GM12878 (cell line): ENCODE measurements around the gene CCDC170. TPM values are rescaled to one million over a fixed set of nuclear protein-coding genes. Genes with fewer than 3 reads are reported as not detected.

ENCODE experiments used
- ATAC-seq: fragments of 200-7000 bp; cut with Tn5 transposase; 3 replicates; pipeline ENCODE4 v1.9.1; 2020; ENCODE audit warnings: mild to moderate bottlenecking, moderate library complexity
- BruUV-seq: library from RNA; stranded (reverse); fragments of 400-500 nt; replicated peaks from 2 replicates; lab custom pipeline; 2021; lab: Mats Ljungman, UMichigan
- CTCF ChIA-PET: fragments of 300-600 bp; sonication (Branson Sonifier 250); formaldehyde crosslinking; extraction: SDS; loops from one replicate; lab custom pipeline; 2021; ENCODE audit warnings: inconsistent platforms; lab: Yijun Ruan, JAX
- POLR2A ChIA-PET: fragments of 350-600 bp; formaldehyde crosslinking; extraction: SDS; loops from one replicate; lab custom pipeline; 2021; ENCODE audit warnings: inconsistent platforms; lab: Charles Lee
- RAD21 ChIA-PET: fragments of 300-600 bp; sonication (Branson Sonifier 250); formaldehyde crosslinking; loops from one replicate; lab custom pipeline; 2023; ENCODE audit warnings: antibody characterized with exemption; ENCODE audit not compliant: unreplicated experiment; lab: Charles Lee
- SMC1A ChIA-PET: fragments of 300-600 bp; sonication (Branson Sonifier 250); formaldehyde crosslinking; loops from one replicate; lab custom pipeline; 2023; ENCODE audit not compliant: unreplicated experiment, uncharacterized antibody; lab: Charles Lee
- DNase-seq: peaks from one replicate; pipeline ENCODE4 v3.0.0-alpha.2; 2011; ENCODE audit warnings: low read depth, low spot score
- FAIRE-seq: peaks from 3 replicates; lab custom pipeline; 2011; peaks lifted over from hg19 to GRCh38; lab: Jason Lieb, UNC
- H2AFZ ChIP-seq: 2 replicates; pipeline ENCODE4 v1.6.0; 2011; ENCODE audit warnings: low read depth, low read length, control low read depth; ENCODE audit not compliant: control insufficient read depth
- H3K27ac ChIP-seq: 2 replicates; pipeline ENCODE4 v1.5.1; 2011; ENCODE audit warnings: control low read depth; ENCODE audit not compliant: control insufficient read depth, insufficient read depth
- H3K27me3 ChIP-seq, 2 experiments: replicated peaks in 1 of 2; 2 replicates each; pipeline versions ENCODE4 v1.6.0 to v1.6.1; 2011; ENCODE audit warnings: low read length in 1 of 2; ENCODE audit not compliant: control insufficient read depth in 2 of 2, insufficient read depth in 2 of 2
- H3K36me3 ChIP-seq, 2 experiments: 2 replicates each; pipeline ENCODE4 v1.5.1; 2011; ENCODE audit warnings: low read length in 1 of 2; ENCODE audit not compliant: control insufficient read depth in 2 of 2, insufficient read depth in 2 of 2
- H3K4me1 ChIP-seq: 2 replicates; pipeline ENCODE4 v1.6.1; 2011; ENCODE audit warnings: mild to moderate bottlenecking, low read length, moderate library complexity, mixed read lengths; ENCODE audit not compliant: control insufficient read depth, insufficient read depth
- H3K4me2 ChIP-seq: 2 replicates; pipeline ENCODE4 v1.6.0; 2011; ENCODE audit warnings: control low read depth; ENCODE audit not compliant: control insufficient read depth, insufficient read depth
- H3K4me3 ChIP-seq: fragments of 200-600 bp; sonication (generic); 2 replicates; pipeline ENCODE4 v1.5.1; 2016
- H3K79me2 ChIP-seq: 2 replicates; pipeline ENCODE4 v1.6.0; 2011; ENCODE audit warnings: low read length; ENCODE audit not compliant: control insufficient read depth, insufficient read depth
- H3K9ac ChIP-seq: 2 replicates; pipeline ENCODE4 v1.8.0; 2011; ENCODE audit warnings: low read length, control low read depth, mixed read lengths; ENCODE audit not compliant: control insufficient read depth, insufficient read depth
- H3K9me3 ChIP-seq: replicated peaks from 3 replicates; pipeline ENCODE4 v1.5.1; 2011; ENCODE audit warnings: mild to moderate bottlenecking, low read length; ENCODE audit not compliant: control insufficient read depth, insufficient read depth
- H4K20me1 ChIP-seq: 2 replicates; pipeline ENCODE4 v1.6.0; 2011; ENCODE audit not compliant: control insufficient read depth, insufficient read depth
- BCLAF1 ChIP-seq: fragments of 450-650 bp; IDR thresholded peaks from 2 replicates; pipeline ENCODE4 v1.6.1; 2017; ENCODE audit warnings: antibody characterized with exemption, mild to moderate bottlenecking, moderate library complexity
- CUX1 ChIP-seq: IDR thresholded peaks from 2 replicates; pipeline ENCODE4 v1.6.1; 2012; ENCODE audit warnings: improper control_type of control experiment, low read depth, low read length; ENCODE audit not compliant: insufficient replicate concordance
- EP300 ChIP-seq, 2 experiments: fragments of 150-350 bp in 1 of 2; IDR thresholded peaks; 2 replicates each; pipeline ENCODE4 v1.6.1; 2011 to 2012; ENCODE audit warnings: low read depth in 2 of 2, low read length in 2 of 2, borderline replicate concordance in 1 of 2, improper control_type of control experiment in 1 of 2, inconsistent platforms in 1 of 2; ENCODE audit not compliant: control insufficient read depth in 1 of 2
- HSF1 ChIP-seq: fragments of 150-350 bp; IDR thresholded peaks from 2 replicates; pipeline ENCODE4 v1.6.1; 2014; ENCODE audit warnings: mild to moderate bottlenecking, low read depth, low read length
- KDM1A ChIP-seq: fragments of 200-600 bp; sonication (generic); IDR thresholded peaks from 2 replicates; pipeline ENCODE4 v1.6.1; 2016; ENCODE audit warnings: borderline replicate concordance
- MEF2B ChIP-seq: fragments of 450-650 bp; IDR thresholded peaks from 2 replicates; pipeline ENCODE4 v1.6.1; 2018; ENCODE audit warnings: mild to moderate bottlenecking, moderate library complexity; ENCODE audit not compliant: partially characterized antibody, poor library complexity, severe bottlenecking
- MTA2 ChIP-seq: fragments of 450-650 bp; IDR thresholded peaks from 2 replicates; pipeline ENCODE4 v1.6.1; 2016; ENCODE audit warnings: low read depth, mild to moderate bottlenecking, moderate library complexity
- NR2C1 ChIP-seq: fragments of 450-650 bp; IDR thresholded peaks from 2 replicates; pipeline ENCODE4 v1.6.1; 2017; ENCODE audit warnings: antibody characterized with exemption, mild to moderate bottlenecking, moderate library complexity
- PKNOX1 ChIP-seq: fragments of 450-650 bp; IDR thresholded peaks from 2 replicates; pipeline ENCODE4 v1.6.1; 2016; ENCODE audit warnings: mild to moderate bottlenecking
- RAD21 ChIP-seq: IDR thresholded peaks from 2 replicates; pipeline ENCODE4 v1.6.1; 2011; ENCODE audit warnings: mild to moderate bottlenecking, low read depth, low read length, moderate library complexity; ENCODE audit not compliant: insufficient read depth
- RCOR1 ChIP-seq: conservative IDR thresholded peaks from 2 replicates; pipeline ENCODE4 v1.6.1; 2012; ENCODE audit warnings: low read depth, low read length, improper control_type of control experiment
- STAT3 ChIP-seq: IDR thresholded peaks from 2 replicates; pipeline ENCODE4 v1.6.1; 2011; ENCODE audit warnings: low read depth, low read length, improper control_type of control experiment
- YY1 ChIP-seq: IDR thresholded peaks from 2 replicates; pipeline ENCODE4 v1.6.1; 2011; ENCODE audit warnings: low read depth, mild to moderate bottlenecking, low read length
- WGBS: methylation state at CpG from one replicate; pipeline ENCODE4 v1.1.6; 2016; ENCODE audit warnings: low lambda C conversion rate; ENCODE audit not compliant: insufficient replicate concordance, insufficient coverage; ENCODE audit errors: missing lambda C conversion rate; 5-methylcytosine and 5-hydroxymethylcytosine counted together
- in situ Hi-C: fragments of 300-500 bp; cut with MboI; formaldehyde crosslinking; loops from 9 replicates; pipeline ENCODE4 v1.14.3; 2018; ENCODE audit warnings: mixed read lengths
- intact Hi-C: fragments of 100-400 bp; cut with micrococcal nuclease; formaldehyde crosslinking; loops from one replicate; pipeline ENCODE4 v1.14.2; 2022; ENCODE audit not compliant: unreplicated experiment
- polyA plus RNA-seq, 11 experiments: library from polyadenylated mRNA; depleted of rRNA in 4 of 11; unstranded in 6 of 11; stranded (reverse) in 5 of 11; fragments of >200 nt; fragmentation: Nextera tagmentation in 4 of 11; fragmentation: Illumina TruSeq in 1 of 11; extraction: Ambion mirVana in 4 of 11; extraction: Trizol in 1 of 11; gene quantifications; 1 replicate in 1 of 11; 2 replicates in 10 of 11; pipeline versions ENCODE4 v1.2.1 to v1.2.3, GENCODE V29; 2011 to 2016; ENCODE audit warnings: inconsistent platforms in 2 of 11, missing spikeins in 2 of 11, low read depth in 1 of 11
- total RNA-seq, 4 experiments: library from RNA; depleted of rRNA in 3 of 4; stranded (reverse); fragments of >200 nt in 3 of 4; fragmentation: Illumina TruSeq in 1 of 4; extraction: Trizol in 1 of 4; gene quantifications; 2 replicates each; pipeline versions ENCODE4 v1.2.1 to v1.2.3, GENCODE V29; 2013 to 2021

Gene CCDC170
- total and polyA plus RNA-seq, 10 of the 15 experiments (the other 5 are each of a cell fraction or from before 2014, with no cell fraction given): not detected

GRCh38 chr6:151641028-151641427 is 147.2 kb downstream of the CCDC170 start:
- no peak for ATAC-seq
- Histone ChIP-seq H3K9ac (no peak overlapping the region), H3K27ac (no peak overlapping the region), H3K4me1 (no peaks in the 10 kb centered on the region), H3K79me2 (no peaks in the 10 kb centered on the region), H3K36me3 (no peaks in the 10 kb centered on the region), H3K9me3 (no peaks in the 10 kb centered on the region), H3K4me2 (no peak overlapping the region), H4K20me1 (no peaks in the 10 kb centered on the region), H3K4me3 (no peak overlapping the region)
- POLR2A ChIA-PET: no interaction called here
- DNase-seq: no peak
- 63% methylated on average over 3 of the region's 3 CpGs for WGBS
- no peak for FAIRE-seq
- RAD21 ChIA-PET: no interaction called here
- intact Hi-C loops: no loop called here
- TF ChIP-seq HSF1 (no peak), MEF2B (no peak), MTA2 (no peak), NR2C1 (no peak), RCOR1 (no peak), PKNOX1 (no peak), BCLAF1 (no peak), RAD21 (no peak), KDM1A (no peak), CUX1 (no peak), EP300 (IDR thresholded peaks at IDR 0.05; ENCODE audit: borderline replicate concordance in 1 of 2, control insufficient read depth in 1 of 2, low read depth in 2 of 2, low read length in 2 of 2) (no peak), STAT3 (no peak), YY1 (no peak)
- TF ChIP-seq, all 136 proteins: peak for 0
- in situ Hi-C loops: no loop called here
- Histone ChIP-seq H3K27me3 (no peaks in the 10 kb centered on the region), H2AFZ (no peak overlapping the region)
- ChIA-PET CTCF (no interaction called here), SMC1A (no interaction called here)
- BruUV-seq: no TSS peak
